Skeletal muscle satellite cell (primary cell): ENCODE measurements around the gene NFATC4.

ENCODE experiments used
- H3K27me3 ChIP-seq: 2 replicates; pipeline ENCODE4 v1.7.0; 2013; ENCODE audit warnings: low read length; ENCODE audit not compliant: control insufficient read depth, insufficient read depth
- H3K36me3 ChIP-seq: 2 replicates; pipeline ENCODE4 v1.7.0; 2013; ENCODE audit warnings: mild to moderate bottlenecking, control low read depth, low read length; ENCODE audit not compliant: insufficient read depth
- H3K4me1 ChIP-seq: 2 replicates; pipeline ENCODE4 v1.7.0; 2013; ENCODE audit warnings: low read length; ENCODE audit not compliant: control insufficient read depth, insufficient read depth
- H3K4me2 ChIP-seq: 2 replicates; pipeline ENCODE4 v1.7.0; 2013; ENCODE audit warnings: mild to moderate bottlenecking, low read length
- H3K4me3 ChIP-seq: 2 replicates; pipeline ENCODE4 v1.7.0; 2013; ENCODE audit warnings: low read length
- H3K9ac ChIP-seq: 2 replicates; pipeline ENCODE4 v1.7.0; 2013; ENCODE audit warnings: mild to moderate bottlenecking, low read depth, low read length, moderate library complexity
- H3K9me3 ChIP-seq: replicated peaks from 2 replicates; pipeline ENCODE4 v1.7.0; 2013; ENCODE audit warnings: mild to moderate bottlenecking, control low read depth, low read length

The NFATC4 gene

DNA sequence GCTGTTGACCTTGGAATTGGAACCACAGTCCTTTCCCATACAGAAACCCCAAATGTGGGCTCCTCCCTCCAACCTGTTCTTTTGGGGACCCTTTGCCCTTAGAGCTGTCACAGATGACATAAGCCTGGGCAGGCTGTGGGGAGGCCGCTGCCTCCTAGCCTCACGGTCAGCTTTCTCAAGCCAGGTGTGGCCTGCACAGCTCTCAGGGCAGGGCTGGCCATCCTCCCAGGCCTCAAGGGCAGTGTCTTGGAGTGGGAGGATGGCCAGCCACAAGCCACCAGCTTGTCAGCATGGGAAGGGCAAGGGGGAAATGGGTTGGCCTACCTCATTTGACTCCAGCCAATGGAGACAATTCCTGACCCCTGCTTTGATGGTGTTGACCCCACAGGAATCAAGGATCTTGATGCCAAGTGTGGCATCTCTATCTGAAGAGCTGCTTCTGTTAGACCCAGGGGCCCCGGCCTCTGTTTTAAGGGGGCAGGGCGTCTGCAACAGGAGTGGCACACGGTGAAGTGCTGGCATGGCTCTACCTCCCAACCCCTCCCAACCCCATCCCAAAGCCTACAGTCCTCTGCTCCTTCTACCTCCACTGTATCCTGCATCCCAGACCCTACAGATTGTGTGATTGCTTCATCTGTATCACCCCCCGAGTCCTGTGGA is 50.0 kb downstream of the NFATC4 start:
- H3K4me1 ChIP-seq = no peaks in the 10 kb centered on the region
- no peak overlapping the region for H3K9ac ChIP-seq
- H3K9me3 ChIP-seq = no peaks in the 10 kb centered on the region
- H3K4me3 ChIP-seq = no peak overlapping the region
- no peak overlapping the region for H3K4me2 ChIP-seq
- peaks cover 7% of the 10 kb centered on the region for H3K27me3 ChIP-seq
- H3K36me3 ChIP-seq = no peaks in the 10 kb centered on the region

- H3K4me3 ChIP-seq = no peak overlapping the region
- H3K27me3 ChIP-seq = peaks cover 11% of the 10 kb centered on the region
These were observed 50.5 kb downstream of the NFATC4 start for GRCh38 chr14:24418492-24418873.

GRCh38 chr14:24422261-24422660 is 54.3 kb downstream of the NFATC4 start:
- H3K36me3 ChIP-seq = no peaks in the 10 kb centered on the region
- H3K4me2 ChIP-seq = no peak overlapping the region
- no peak overlapping the region for H3K9ac ChIP-seq
- no peaks in the 10 kb centered on the region for H3K9me3 ChIP-seq
- H3K4me1 ChIP-seq = peaks cover 20% of the 10 kb centered on the region
- peaks cover 11% of the 10 kb centered on the region for H3K27me3 ChIP-seq
- H3K4me3 ChIP-seq = no peak overlapping the region

More at GRCh38 chr14:24418492-24418873, 50.5 kb downstream of the NFATC4 start:
- no peaks in the 10 kb centered on the region for H3K4me1 ChIP-seq
- no peaks in the 10 kb centered on the region for H3K36me3 ChIP-seq
- no peak overlapping the region for H3K9ac ChIP-seq
- H3K4me2 ChIP-seq = no peak overlapping the region
- no peaks in the 10 kb centered on the region for H3K9me3 ChIP-seq

DNA sequence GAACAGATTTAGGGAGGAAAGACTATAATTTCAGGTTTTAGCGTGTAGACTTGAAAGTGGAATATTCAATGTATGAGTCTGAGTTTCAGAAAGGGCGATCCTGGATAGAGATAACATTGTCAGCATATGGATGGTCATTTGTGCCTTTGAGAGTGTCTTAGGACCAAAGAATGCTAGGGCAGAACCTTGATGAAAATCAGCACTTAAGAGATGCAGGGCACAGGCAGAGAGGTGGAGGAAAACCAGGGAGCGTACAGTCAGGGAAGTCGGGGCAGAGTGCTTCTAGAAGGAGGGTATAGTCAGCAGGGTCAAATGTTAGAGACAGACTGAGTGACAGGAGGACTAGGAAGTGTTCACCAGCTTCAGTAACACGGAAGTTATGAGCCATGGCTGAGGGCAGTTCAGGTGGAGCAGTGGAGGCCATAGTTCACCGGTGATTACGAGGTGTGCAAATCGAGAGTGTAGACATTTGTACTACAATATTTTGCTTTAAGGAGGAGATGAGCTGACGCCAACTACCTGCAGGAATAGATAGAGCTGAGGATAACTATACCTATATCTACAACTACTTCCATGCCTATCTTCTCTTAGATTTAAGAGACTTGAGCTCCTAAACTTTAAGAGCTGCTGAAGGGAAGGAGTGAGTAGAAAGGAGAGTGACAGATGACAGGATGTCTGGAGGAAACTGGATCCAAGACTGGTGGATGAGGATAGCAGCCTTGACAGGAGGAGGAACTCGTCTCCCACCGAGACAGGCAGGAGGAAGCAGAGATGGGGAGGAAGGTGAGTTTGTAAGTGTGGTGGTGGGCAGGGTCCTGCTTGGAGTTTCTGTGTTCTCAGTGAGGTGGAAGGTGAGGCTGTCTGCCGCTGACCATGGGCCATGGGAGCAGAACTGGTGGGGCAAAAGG is 55.0 kb downstream of the NFATC4 start:
- H3K4me1 ChIP-seq = peaks cover 20% of the 10 kb centered on the region
- H3K9me3 ChIP-seq = no peaks in the 10 kb centered on the region
- H3K9ac ChIP-seq = no peak overlapping the region
- no peak overlapping the region for H3K4me2 ChIP-seq
- no peak overlapping the region for H3K4me3 ChIP-seq
- no peaks in the 10 kb centered on the region for H3K36me3 ChIP-seq
- H3K27me3 ChIP-seq = peaks cover 11% of the 10 kb centered on the region

DNA sequence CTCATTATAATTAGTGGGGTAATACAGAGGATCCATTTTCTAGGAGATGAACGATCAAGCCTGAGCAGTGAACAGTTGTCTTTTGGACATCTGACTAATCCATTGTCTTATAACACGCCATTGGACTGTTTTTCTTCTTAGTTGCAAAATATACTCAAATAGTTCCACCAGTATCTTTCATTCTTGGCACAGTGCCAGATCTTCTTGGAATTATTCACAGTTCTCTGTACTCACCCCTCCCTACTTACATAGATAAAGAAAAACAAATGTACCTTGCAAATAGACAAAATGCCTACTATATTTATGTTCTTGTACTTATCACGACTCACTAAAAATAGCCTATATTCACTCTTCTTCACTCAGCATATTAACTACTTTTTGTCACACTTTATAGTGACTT is 57.7 kb downstream of the NFATC4 start:
- no peaks in the 10 kb centered on the region for H3K36me3 ChIP-seq
- peaks cover 27% of the 10 kb centered on the region for H3K4me1 ChIP-seq
- H3K9me3 ChIP-seq = no peaks in the 10 kb centered on the region
- H3K9ac ChIP-seq = no peak overlapping the region
- peaks cover 6% of the 10 kb centered on the region for H3K27me3 ChIP-seq
- peak overlapping the region; percentile 6 for H3K4me2 ChIP-seq
- H3K4me3 ChIP-seq = no peak overlapping the region

DNA sequence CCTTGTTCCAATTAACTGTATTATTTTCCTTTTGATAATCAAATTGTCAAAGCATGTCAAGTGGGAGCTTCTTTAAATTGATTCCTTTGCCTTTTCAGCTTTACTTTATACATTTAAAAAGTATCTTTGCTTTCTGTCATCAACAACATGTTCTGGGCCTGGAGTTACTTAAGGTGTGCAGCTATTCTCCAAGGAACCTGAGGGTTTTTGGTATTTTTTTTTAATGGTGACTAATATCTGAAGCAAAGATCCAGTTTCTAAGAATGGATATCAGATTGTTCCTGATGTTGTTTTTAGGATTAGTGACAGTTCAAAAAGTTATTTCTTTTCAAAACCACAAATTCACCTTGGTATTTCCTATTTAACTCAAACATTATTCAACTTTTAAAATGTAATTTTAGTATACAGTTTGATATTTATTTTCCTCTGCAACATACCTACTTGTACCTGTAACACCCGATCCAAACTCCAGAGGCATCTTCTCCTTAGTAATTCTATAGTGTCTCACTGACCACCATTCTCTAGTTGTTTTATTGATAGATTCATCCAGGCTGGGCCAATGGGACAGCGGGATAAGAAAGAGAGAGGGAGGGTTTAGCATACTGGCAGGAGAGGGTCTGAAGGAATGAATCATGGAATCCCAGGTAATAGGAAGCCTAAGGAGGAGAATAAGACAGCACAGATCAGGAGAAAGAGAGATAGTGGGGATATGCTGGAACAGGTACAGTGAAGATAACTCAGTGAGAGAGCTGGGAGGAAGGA is 58.3 kb downstream of the NFATC4 start:
- peak overlapping the region; percentile 6 for H3K4me2 ChIP-seq
- no peaks in the 10 kb centered on the region for H3K9me3 ChIP-seq
- H3K9ac ChIP-seq = no peak overlapping the region
- peaks cover 6% of the 10 kb centered on the region for H3K27me3 ChIP-seq
- peaks cover 31% of the 10 kb centered on the region for H3K4me1 ChIP-seq
- H3K36me3 ChIP-seq = no peaks in the 10 kb centered on the region
- H3K4me3 ChIP-seq = no peak overlapping the region

DNA sequence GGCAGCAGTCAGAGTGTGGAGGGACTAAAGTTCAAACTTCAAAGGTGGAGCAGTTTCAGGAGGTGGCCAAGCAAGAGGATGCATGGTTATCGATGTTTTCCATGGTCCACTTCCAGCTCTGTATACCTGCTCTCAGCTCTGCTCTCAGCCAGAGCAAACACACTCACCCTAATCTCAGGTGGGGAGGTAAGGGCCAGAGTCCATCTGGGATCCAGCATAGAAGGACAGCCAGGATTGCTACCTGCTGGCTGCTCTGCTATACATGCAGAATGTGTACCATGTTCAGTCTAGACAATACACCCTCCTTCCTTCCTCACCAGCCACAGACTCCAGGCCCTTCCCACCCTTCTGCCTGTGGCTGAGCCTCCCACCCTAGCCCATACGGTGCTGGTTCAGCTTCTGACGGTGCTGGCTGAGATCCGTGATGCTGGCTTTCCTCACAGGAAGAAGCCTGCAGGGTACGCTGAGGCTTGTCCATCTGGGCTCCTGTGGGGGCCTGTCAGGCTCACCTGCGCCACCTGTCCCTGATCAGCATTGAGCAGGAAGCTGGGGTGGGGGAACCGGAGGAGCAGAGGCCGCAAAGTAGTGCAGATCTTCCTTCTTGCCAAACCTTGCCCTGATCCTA is 59.0 kb downstream of the NFATC4 start:
- Histone ChIP-seq H3K4me3 (no peak overlapping the region), H3K4me1 (peaks cover 36% of the 10 kb centered on the region), H3K9me3 (no peaks in the 10 kb centered on the region), H3K36me3 (peaks cover 1% of the 10 kb centered on the region), H3K27me3 (peaks cover 6% of the 10 kb centered on the region), H3K9ac (no peak overlapping the region), H3K4me2 (no peak overlapping the region)

GRCh38 chr14:24427537-24428508 is 59.8 kb downstream of the NFATC4 start:
- Histone ChIP-seq H3K4me2 (no peak overlapping the region), H3K9ac (no peak overlapping the region), H3K4me3 (no peak overlapping the region), H3K9me3 (no peaks in the 10 kb centered on the region), H3K36me3 (peaks cover 9% of the 10 kb centered on the region), H3K27me3 (peaks cover 5% of the 10 kb centered on the region), H3K4me1 (peaks cover 44% of the 10 kb centered on the region)

DNA sequence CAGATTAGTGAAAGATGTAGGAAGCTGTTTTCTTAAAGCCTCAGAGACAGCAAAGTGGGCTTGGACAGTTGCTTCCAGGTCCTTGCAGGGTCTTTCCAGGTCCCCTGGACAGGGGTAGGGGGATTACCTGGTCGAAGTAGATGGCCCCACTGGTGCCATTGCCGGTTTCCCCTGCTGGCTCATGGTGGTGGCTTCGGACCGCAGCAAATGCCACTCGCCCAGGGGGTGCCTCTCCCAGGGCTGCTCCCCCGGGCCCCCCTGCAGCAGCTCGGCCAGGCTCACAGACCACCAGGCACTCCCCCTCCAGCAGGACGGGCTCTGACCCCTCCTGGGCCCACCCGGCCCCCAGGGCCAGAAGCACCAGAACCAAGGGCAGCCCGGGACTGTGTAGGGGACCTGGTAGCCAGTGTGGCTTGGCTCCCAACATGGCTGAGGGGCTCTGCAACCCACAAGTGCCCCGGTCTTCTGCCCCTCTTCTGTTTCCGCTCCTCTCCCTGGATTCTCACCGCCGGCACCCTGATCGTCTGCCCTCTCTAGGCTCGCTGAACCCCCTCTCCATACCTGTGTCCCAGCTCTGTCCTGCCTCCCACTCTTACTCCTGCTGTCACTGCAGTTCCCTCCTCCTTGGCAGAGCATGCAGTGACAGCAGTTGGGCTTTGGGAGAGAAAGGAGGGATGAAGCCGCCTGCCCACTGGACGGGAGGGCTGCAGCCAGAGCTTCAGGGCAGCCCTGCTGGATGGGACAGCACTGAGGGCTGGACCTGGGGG is 60.8 kb downstream of the NFATC4 start:
- Histone ChIP-seq H3K36me3 (peaks cover 19% of the 10 kb centered on the region), H3K4me1 (peaks cover 48% of the 10 kb centered on the region), H3K9ac (peak overlapping the region; percentile 99), H3K4me3 (peak overlapping the region; percentile 93), H3K27me3 (no peaks in the 10 kb centered on the region), H3K9me3 (no peaks in the 10 kb centered on the region), H3K4me2 (peak overlapping the region; percentile 91)
